IMR-90 (cell line): ENCODE measurements around the gene CLEC10A.

ENCODE experiments used
- CEBPB ChIP-seq: IDR thresholded peaks from 2 replicates; pipeline ENCODE4 v1.6.1; 2012; ENCODE audit warnings: low read depth, low read length, improper control_type of control experiment
- CHD1 ChIP-seq: IDR thresholded peaks from 2 replicates; pipeline ENCODE4 v1.6.1; 2012; ENCODE audit warnings: low read depth, low read length, improper control_type of control experiment
- FOS ChIP-seq: fragments of 150-350 bp; IDR thresholded peaks from 2 replicates; pipeline ENCODE4 v1.6.1; 2016; ENCODE audit warnings: low read depth, low read length
- MAFK ChIP-seq: IDR thresholded peaks from 2 replicates; pipeline ENCODE4 v1.6.1; 2012; ENCODE audit warnings: low read depth, low read length, improper control_type of control experiment
- MAZ ChIP-seq: IDR thresholded peaks from 2 replicates; pipeline ENCODE4 v1.6.1; 2012; ENCODE audit warnings: low read depth, mild to moderate bottlenecking, low read length, improper control_type of control experiment, moderate library complexity, borderline replicate concordance
- POLR2A ChIP-seq: IDR thresholded peaks from 2 replicates; pipeline ENCODE4 v1.6.1; 2012; ENCODE audit warnings: mild to moderate bottlenecking, low read depth, low read length
- RFX5 ChIP-seq: IDR thresholded peaks from 2 replicates; pipeline ENCODE4 v1.8.0; 2012; ENCODE audit warnings: low read depth, mild to moderate bottlenecking, low read length, moderate library complexity
- SMC3 ChIP-seq: fragments of 150-350 bp; IDR thresholded peaks from 2 replicates; pipeline ENCODE4 v1.6.1; 2016; ENCODE audit warnings: low read depth, mild to moderate bottlenecking, antibody characterized with exemption, low read length, moderate library complexity
- TF ChIP-seq, protein P1 (sequence below): conservative IDR thresholded peaks from 2 replicates; pipeline ENCODE4 v1.5.1; 2012; ENCODE audit warnings: mild to moderate bottlenecking, low read depth, low read length, improper control_type of control experiment

DNA sequence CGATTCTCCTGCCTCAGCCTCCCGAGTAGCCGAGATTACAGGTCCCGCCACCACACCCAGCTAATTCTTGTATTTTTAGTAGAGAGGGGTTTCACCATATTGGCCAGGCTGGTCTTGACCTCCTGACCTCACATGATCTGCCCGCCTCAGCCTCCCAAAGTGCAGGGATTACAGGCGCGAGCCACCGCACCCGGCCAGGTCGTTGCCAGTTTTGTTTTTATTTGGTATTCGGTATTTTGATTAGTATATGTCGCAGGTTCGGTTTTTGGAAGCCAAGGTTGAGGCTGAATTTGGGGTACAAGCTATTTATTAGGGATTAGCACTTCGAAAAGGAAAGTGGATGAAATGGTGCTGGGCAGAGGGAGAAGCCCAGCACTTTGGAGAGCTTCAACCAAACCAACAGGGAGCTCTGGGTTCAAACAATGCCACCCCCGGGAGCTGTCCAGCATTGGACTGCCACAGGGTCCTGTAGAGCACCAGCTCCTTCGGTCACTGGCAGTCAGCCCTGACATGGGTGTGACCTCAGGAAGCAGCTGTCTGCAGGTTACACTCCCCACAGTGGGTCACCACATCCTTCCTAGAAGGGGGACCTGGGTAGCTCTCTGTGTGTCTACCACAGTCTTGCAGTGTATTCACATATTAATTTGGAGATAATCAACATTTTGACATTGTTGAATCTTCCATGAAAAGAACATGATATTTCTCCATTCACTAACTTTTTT is 1.5 kb upstream of the CLEC10A start:
- TF ChIP-seq POLR2A (no peak), SMC3 (no peak), CHD1 (no peak), MAZ (no peak), FOS (no peak), MAFK (no peak), CEBPB (no peak), RFX5 (no peak)
- TF ChIP-seq, protein P1, sequence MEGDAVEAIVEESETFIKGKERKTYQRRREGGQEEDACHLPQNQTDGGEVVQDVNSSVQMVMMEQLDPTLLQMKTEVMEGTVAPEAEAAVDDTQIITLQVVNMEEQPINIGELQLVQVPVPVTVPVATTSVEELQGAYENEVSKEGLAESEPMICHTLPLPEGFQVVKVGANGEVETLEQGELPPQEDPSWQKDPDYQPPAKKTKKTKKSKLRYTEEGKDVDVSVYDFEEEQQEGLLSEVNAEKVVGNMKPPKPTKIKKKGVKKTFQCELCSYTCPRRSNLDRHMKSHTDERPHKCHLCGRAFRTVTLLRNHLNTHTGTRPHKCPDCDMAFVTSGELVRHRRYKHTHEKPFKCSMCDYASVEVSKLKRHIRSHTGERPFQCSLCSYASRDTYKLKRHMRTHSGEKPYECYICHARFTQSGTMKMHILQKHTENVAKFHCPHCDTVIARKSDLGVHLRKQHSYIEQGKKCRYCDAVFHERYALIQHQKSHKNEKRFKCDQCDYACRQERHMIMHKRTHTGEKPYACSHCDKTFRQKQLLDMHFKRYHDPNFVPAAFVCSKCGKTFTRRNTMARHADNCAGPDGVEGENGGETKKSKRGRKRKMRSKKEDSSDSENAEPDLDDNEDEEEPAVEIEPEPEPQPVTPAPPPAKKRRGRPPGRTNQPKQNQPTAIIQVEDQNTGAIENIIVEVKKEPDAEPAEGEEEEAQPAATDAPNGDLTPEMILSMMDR = no peak
